Measurements from ENCODE around the gene ZFP69B. TPM values are rescaled to one million over a fixed set of nuclear protein-coding genes. Genes with fewer than 3 reads are reported as not detected.

ZFP69B gene
- total RNA-seq, 1 donor from 2014 or later, result 8.3 TPM

DNA sequence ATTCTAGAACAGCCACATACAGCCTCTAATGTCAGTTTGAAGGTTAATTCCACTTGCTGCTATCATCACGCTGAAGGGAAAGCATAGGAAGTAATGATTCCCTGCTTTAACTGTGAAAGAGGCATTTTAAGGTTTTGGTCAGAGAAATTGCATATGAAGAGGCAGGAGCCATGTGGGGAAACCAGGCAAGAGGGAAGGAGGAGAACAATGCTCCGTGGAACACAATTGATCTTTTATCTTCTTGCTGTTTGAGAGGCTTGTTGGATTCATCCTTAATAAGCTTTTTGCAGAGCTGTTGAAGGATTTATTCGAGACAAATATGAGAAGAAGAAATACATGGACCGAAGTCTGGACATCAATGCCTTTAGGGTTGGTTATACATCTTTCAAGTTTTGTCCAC lies 40.8 kb upstream of the ZFP69B start:
- H3K27ac Mint-ChIP-seq, result no peak overlapping the region
- H3K4me1 Mint-ChIP-seq, result peaks cover 2% of the 10 kb centered on the region
- TF ChIP-seq, protein P1, sequence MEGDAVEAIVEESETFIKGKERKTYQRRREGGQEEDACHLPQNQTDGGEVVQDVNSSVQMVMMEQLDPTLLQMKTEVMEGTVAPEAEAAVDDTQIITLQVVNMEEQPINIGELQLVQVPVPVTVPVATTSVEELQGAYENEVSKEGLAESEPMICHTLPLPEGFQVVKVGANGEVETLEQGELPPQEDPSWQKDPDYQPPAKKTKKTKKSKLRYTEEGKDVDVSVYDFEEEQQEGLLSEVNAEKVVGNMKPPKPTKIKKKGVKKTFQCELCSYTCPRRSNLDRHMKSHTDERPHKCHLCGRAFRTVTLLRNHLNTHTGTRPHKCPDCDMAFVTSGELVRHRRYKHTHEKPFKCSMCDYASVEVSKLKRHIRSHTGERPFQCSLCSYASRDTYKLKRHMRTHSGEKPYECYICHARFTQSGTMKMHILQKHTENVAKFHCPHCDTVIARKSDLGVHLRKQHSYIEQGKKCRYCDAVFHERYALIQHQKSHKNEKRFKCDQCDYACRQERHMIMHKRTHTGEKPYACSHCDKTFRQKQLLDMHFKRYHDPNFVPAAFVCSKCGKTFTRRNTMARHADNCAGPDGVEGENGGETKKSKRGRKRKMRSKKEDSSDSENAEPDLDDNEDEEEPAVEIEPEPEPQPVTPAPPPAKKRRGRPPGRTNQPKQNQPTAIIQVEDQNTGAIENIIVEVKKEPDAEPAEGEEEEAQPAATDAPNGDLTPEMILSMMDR (IDR thresholded peaks at IDR 0.05; ENCODE audit: unreplicated experiment), result no peak
- no peak for DNase-seq (ENCODE audit: low spot score in 2 of 2, unreplicated experiment in 2 of 2)
- H3K9me3 Mint-ChIP-seq, result no peaks in the 10 kb centered on the region
- peaks cover 6% of the 10 kb centered on the region for H3K36me3 Mint-ChIP-seq
- H3K4me3 Mint-ChIP-seq, result no peak overlapping the region
- H3K27me3 Mint-ChIP-seq (ENCODE audit: low read depth), result no peaks in the 10 kb centered on the region

GRCh38 chr1:40411294-40411693 lies 39.0 kb upstream of the ZFP69B start:
- Mint-ChIP-seq H3K4me3 (no peak overlapping the region), H3K9me3 (no peaks in the 10 kb centered on the region), H3K27me3 (ENCODE audit: low read depth) (no peaks in the 10 kb centered on the region), H3K36me3 (peaks cover 14% of the 10 kb centered on the region), H3K4me1 (no peaks in the 10 kb centered on the region), H3K27ac (no peak overlapping the region)
- DNase-seq (ENCODE audit: low spot score in 2 of 2, unreplicated experiment in 2 of 2), result no peak
- TF ChIP-seq, protein P1 (IDR thresholded peaks at IDR 0.05; ENCODE audit: unreplicated experiment), result no peak

- TF ChIP-seq, protein P1 (IDR thresholded peaks at IDR 0.05; ENCODE audit: unreplicated experiment), result no peak
- H3K4me1 Mint-ChIP-seq, result no peaks in the 10 kb centered on the region
- H3K9me3 Mint-ChIP-seq, result no peaks in the 10 kb centered on the region
- no peak overlapping the region for H3K4me3 Mint-ChIP-seq
- DNase-seq (ENCODE audit: low spot score in 2 of 2, unreplicated experiment in 2 of 2), result no peak
- H3K27ac Mint-ChIP-seq, result no peak overlapping the region
- peaks cover 16% of the 10 kb centered on the region for H3K36me3 Mint-ChIP-seq
- H3K27me3 Mint-ChIP-seq (ENCODE audit: low read depth), result no peaks in the 10 kb centered on the region
These were observed 38.4 kb upstream of the ZFP69B start for GRCh38 chr1:40411843-40412242.

- H3K27ac Mint-ChIP-seq, result no peak overlapping the region
- DNase-seq (ENCODE audit: low spot score in 2 of 2, unreplicated experiment in 2 of 2), result no peak
- H3K4me3 Mint-ChIP-seq, result no peak overlapping the region
- no peaks in the 10 kb centered on the region for H3K27me3 Mint-ChIP-seq (ENCODE audit: low read depth)
- peaks cover 30% of the 10 kb centered on the region for H3K36me3 Mint-ChIP-seq
- H3K4me1 Mint-ChIP-seq, result no peaks in the 10 kb centered on the region
- H3K9me3 Mint-ChIP-seq, result no peaks in the 10 kb centered on the region
- TF ChIP-seq, protein P1 (IDR thresholded peaks at IDR 0.05; ENCODE audit: unreplicated experiment), result no peak
These were observed 36.6 kb upstream of the ZFP69B start for GRCh38 chr1:40413527-40414252.

DNA sequence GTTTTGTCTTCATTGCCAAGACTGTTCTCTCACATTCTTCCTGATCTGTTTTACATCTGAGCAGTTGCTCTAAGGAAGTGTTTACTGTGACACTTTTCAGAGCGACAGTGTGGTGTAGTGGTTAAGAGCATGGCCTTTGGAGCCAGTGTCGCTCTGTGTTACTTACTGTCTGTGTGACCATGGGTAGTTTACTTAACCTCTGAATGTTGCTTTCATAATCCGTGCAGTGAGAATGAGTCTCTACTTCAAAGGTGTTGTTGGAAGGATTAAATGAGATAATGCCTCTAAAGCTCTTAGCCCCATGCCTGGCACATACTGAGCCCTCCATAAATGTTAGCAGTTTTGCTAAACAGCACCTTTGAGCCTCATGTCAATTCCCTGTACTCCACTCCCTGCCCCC lies 35.9 kb upstream of the ZFP69B start:
- peaks cover 33% of the 10 kb centered on the region for H3K36me3 Mint-ChIP-seq
- no peak for DNase-seq (ENCODE audit: low spot score in 2 of 2, unreplicated experiment in 2 of 2)
- TF ChIP-seq, protein P1 (IDR thresholded peaks at IDR 0.05; ENCODE audit: unreplicated experiment), result no peak
- H3K9me3 Mint-ChIP-seq, result no peaks in the 10 kb centered on the region
- no peak overlapping the region for H3K4me3 Mint-ChIP-seq
- no peaks in the 10 kb centered on the region for H3K4me1 Mint-ChIP-seq
- no peak overlapping the region for H3K27ac Mint-ChIP-seq
- H3K27me3 Mint-ChIP-seq (ENCODE audit: low read depth), result no peaks in the 10 kb centered on the region
